Retinal pigment epithelial cell (primary cell): ENCODE data around the gene NKAIN1.

Experiments
- DNase-seq: peaks from one replicate; pipeline ENCODE4 v3.0.0-alpha.2; 2010; ENCODE audit warnings: low read depth
- H3K4me3 ChIP-seq: 2 replicates; pipeline ENCODE4 v1.5.1; 2011; ENCODE audit warnings: mild to moderate bottlenecking, low read length, control low read depth, moderate library complexity
- TF ChIP-seq, protein P1 (sequence below): conservative IDR thresholded peaks from 2 replicates; pipeline ENCODE4 v1.5.1; 2011; ENCODE audit warnings: low read depth, low read length, control low read depth, inconsistent platforms

The NKAIN1 gene

DNA sequence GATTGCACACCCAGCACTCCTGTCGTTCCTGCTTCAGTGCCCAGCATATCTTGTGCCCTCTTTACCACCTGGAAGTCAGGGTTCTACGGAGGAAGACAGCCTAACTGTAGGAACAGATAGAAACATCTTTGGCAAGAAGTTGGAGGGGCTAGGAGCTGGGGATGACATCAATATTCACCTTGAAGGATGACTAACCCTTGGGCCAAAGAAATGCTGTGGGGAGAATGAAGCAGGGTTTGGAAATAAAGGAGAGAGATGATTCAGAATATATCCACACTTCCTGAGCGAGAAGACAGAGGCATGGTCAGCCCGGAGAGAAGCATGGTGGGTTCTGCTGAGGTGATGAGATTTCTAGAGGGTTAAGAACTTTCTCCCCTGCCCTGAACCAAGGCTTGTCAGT, 4.6 kb upstream of the NKAIN1 start:
- TF ChIP-seq, protein P1, sequence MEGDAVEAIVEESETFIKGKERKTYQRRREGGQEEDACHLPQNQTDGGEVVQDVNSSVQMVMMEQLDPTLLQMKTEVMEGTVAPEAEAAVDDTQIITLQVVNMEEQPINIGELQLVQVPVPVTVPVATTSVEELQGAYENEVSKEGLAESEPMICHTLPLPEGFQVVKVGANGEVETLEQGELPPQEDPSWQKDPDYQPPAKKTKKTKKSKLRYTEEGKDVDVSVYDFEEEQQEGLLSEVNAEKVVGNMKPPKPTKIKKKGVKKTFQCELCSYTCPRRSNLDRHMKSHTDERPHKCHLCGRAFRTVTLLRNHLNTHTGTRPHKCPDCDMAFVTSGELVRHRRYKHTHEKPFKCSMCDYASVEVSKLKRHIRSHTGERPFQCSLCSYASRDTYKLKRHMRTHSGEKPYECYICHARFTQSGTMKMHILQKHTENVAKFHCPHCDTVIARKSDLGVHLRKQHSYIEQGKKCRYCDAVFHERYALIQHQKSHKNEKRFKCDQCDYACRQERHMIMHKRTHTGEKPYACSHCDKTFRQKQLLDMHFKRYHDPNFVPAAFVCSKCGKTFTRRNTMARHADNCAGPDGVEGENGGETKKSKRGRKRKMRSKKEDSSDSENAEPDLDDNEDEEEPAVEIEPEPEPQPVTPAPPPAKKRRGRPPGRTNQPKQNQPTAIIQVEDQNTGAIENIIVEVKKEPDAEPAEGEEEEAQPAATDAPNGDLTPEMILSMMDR: no peak
- DNase-seq: no peak

DNA sequence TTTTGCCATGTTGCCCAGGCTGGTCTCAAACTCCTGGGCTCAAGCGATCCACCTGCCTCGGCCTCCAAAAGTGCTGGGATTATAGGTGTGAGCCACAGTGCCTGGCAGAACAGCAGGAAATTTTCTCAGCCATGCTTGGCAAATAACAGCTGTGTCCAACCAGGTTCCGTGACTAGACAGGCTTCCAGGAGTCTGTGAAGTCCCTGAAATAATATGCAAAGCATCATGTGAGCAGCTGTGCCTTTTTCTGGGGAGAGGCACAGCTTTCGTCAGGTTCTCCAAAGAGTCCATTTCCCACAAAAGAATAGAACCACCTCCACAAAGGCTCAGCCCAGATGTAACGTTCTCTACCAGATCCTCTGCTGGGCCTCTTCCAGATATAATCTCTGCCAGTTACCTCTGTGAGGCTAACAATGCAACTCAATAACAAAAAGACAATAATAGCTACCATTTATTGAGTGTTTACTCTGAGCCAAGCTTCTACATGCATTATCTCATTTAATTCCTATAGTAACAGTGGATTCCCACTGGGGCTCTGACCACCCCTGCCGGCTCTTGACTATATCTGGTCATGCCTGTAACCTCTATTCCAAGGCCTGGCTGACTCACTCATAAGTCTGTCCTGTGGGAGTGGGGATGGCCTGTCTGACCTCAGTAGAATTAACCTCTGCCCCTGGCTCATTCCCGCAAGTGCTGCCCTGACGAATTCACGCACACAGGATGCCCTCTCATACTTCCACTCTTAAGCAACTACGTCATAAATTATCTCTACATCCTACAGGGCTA, 4.0 kb upstream of the NKAIN1 start:
- H3K4me3 ChIP-seq: no peak overlapping the region
- TF ChIP-seq, protein P1: no peak
- no peak for DNase-seq

More for the DNA sequence above, 4.6 kb upstream of the NKAIN1 start:
- H3K4me3 ChIP-seq: no peak overlapping the region

DNA sequence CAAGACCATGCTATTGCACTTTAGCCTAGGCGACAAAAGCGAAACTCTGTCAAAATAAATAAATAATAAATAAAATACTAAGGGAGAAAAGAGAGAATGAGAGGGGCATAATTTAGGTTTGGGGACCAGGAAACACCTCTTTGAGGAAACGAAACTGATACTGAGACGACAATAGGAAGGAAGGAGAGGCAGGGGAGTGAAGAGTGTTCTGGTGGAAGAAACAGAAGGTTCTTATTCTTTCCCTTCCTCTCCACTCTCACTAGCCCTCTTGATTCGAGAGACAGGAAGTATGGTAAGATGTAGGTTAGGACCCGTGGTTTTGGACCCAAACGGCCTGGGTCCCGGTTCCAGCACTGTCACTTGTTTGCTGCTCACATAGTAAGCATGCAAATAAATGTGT, 1.6 kb upstream of the NKAIN1 start:
- H3K4me3 ChIP-seq: no peak overlapping the region
- TF ChIP-seq, protein P1: no peak
- no peak for DNase-seq

DNA sequence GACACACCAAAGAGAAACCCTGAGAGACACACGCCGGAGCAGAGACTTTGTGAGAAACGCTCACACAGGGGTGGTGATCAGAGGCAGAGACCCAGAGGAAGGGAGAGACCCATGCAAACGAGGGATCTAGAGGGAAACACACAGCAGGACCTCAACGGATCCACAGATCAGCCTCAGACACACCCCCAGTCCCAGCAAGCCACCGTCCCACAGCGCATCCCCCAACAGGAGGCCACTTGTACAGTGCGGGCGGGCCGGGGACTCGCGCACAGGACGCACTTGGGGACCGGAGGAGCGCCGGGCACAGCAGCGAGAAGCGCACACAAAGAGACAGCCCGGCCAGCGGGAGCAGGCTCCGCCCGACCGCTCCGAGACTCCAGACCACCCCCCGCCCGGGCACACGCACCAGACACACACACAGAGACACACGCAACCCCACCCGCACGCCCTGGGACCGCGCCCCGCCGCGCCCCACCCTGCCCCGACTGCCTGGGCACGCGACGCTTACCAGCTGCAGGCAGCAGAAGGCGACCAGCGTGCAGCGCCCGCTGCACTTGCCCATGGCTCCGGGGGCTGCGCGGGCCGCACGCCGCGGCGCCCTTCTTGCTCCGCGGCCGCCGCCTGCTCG, 587 bp downstream of the NKAIN1 start:
- no peak for DNase-seq
- TF ChIP-seq, protein P1: no peak
- peak overlapping the region; percentile 28 for H3K4me3 ChIP-seq

DNA sequence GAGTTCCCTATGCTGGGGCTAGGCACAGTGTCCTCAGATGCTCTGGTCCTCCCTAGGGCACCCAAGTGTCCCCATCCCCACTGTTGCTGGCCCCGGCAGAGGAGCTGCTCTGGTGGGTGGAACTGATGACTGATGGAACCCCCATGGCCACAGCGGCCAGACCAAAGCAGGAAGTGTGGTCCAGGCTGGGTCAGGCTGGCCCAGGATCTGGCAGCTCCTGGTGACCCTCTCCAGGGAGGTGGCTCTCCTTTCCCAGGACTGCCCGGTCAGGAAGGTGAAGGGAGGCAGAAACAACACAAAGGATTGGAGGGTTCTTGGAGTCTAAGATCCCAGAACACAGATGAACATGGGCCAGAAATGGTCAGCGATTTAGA, 1.1 kb downstream of the NKAIN1 start:
- H3K4me3 ChIP-seq: no peak overlapping the region
- TF ChIP-seq, protein P1: no peak
- no peak for DNase-seq

DNA sequence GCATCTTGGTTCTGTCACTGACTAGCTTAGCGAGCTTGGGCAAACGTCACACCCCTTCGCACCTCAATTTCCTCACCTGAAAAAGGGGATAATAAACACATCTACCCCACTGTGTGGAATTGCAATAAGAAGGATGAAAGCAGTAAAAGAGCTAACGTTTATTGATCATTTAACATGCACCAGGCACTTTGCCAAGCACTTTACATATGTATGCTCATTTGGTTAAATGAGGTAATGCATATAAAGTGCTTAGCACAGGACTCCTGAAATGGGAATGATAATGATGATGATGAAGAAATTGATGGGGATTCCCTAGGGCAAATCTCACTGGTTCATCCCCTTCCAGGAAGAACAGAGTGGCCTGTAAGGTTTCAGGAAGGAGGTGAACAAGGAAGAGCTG, 4.8 kb downstream of the NKAIN1 start:
- no peak for DNase-seq
- TF ChIP-seq, protein P1: no peak
- no peak overlapping the region for H3K4me3 ChIP-seq
